GM12878 (cell line): ENCODE data around the gene PCLO. TPM values are rescaled to one million over a fixed set of nuclear protein-coding genes. Genes with fewer than 3 reads are reported as not detected.

Experiments
- ATAC-seq: fragments of 200-7000 bp; cut with Tn5 transposase; 3 replicates; pipeline ENCODE4 v1.9.1; 2020; ENCODE audit warnings: mild to moderate bottlenecking, moderate library complexity
- BruUV-seq: library from RNA; stranded (reverse); fragments of 400-500 nt; replicated peaks from 2 replicates; lab custom pipeline; 2021; lab: Mats Ljungman, UMichigan
- CTCF ChIA-PET: fragments of 300-600 bp; sonication (Branson Sonifier 250); formaldehyde crosslinking; extraction: SDS; loops from one replicate; lab custom pipeline; 2021; ENCODE audit warnings: inconsistent platforms; lab: Yijun Ruan, JAX
- POLR2A ChIA-PET: fragments of 350-600 bp; formaldehyde crosslinking; extraction: SDS; loops from one replicate; lab custom pipeline; 2021; ENCODE audit warnings: inconsistent platforms; lab: Charles Lee
- RAD21 ChIA-PET: fragments of 300-600 bp; sonication (Branson Sonifier 250); formaldehyde crosslinking; loops from one replicate; lab custom pipeline; 2023; ENCODE audit warnings: antibody characterized with exemption; ENCODE audit not compliant: unreplicated experiment; lab: Charles Lee
- SMC1A ChIA-PET: fragments of 300-600 bp; sonication (Branson Sonifier 250); formaldehyde crosslinking; loops from one replicate; lab custom pipeline; 2023; ENCODE audit not compliant: unreplicated experiment, uncharacterized antibody; lab: Charles Lee
- DNase-seq: peaks from one replicate; pipeline ENCODE4 v3.0.0-alpha.2; 2011; ENCODE audit warnings: low read depth, low spot score
- FAIRE-seq: peaks from 3 replicates; lab custom pipeline; 2011; peaks lifted over from hg19 to GRCh38; lab: Jason Lieb, UNC
- H2AFZ ChIP-seq: 2 replicates; pipeline ENCODE4 v1.6.0; 2011; ENCODE audit warnings: low read depth, low read length, control low read depth; ENCODE audit not compliant: control insufficient read depth
- H3K27ac ChIP-seq: 2 replicates; pipeline ENCODE4 v1.5.1; 2011; ENCODE audit warnings: control low read depth; ENCODE audit not compliant: control insufficient read depth, insufficient read depth
- H3K27me3 ChIP-seq, 2 experiments: replicated peaks in 1 of 2; 2 replicates each; pipeline versions ENCODE4 v1.6.0 to v1.6.1; 2011; ENCODE audit warnings: low read length in 1 of 2; ENCODE audit not compliant: control insufficient read depth in 2 of 2, insufficient read depth in 2 of 2
- H3K36me3 ChIP-seq, 2 experiments: 2 replicates each; pipeline ENCODE4 v1.5.1; 2011; ENCODE audit warnings: low read length in 1 of 2; ENCODE audit not compliant: control insufficient read depth in 2 of 2, insufficient read depth in 2 of 2
- H3K4me1 ChIP-seq: 2 replicates; pipeline ENCODE4 v1.6.1; 2011; ENCODE audit warnings: mild to moderate bottlenecking, low read length, moderate library complexity, mixed read lengths; ENCODE audit not compliant: control insufficient read depth, insufficient read depth
- H3K4me2 ChIP-seq: 2 replicates; pipeline ENCODE4 v1.6.0; 2011; ENCODE audit warnings: control low read depth; ENCODE audit not compliant: control insufficient read depth, insufficient read depth
- H3K4me3 ChIP-seq: fragments of 200-600 bp; sonication (generic); 2 replicates; pipeline ENCODE4 v1.5.1; 2016
- H3K79me2 ChIP-seq: 2 replicates; pipeline ENCODE4 v1.6.0; 2011; ENCODE audit warnings: low read length; ENCODE audit not compliant: control insufficient read depth, insufficient read depth
- H3K9ac ChIP-seq: 2 replicates; pipeline ENCODE4 v1.8.0; 2011; ENCODE audit warnings: low read length, control low read depth, mixed read lengths; ENCODE audit not compliant: control insufficient read depth, insufficient read depth
- H3K9me3 ChIP-seq: replicated peaks from 3 replicates; pipeline ENCODE4 v1.5.1; 2011; ENCODE audit warnings: mild to moderate bottlenecking, low read length; ENCODE audit not compliant: control insufficient read depth, insufficient read depth
- H4K20me1 ChIP-seq: 2 replicates; pipeline ENCODE4 v1.6.0; 2011; ENCODE audit not compliant: control insufficient read depth, insufficient read depth
- ATF2 ChIP-seq: IDR thresholded peaks from 2 replicates; pipeline ENCODE4 v1.6.1; 2012; ENCODE audit warnings: low read length, inconsistent platforms
- CBX3 ChIP-seq: fragments of 200-600 bp; sonication (generic); IDR thresholded peaks from 2 replicates; pipeline ENCODE4 v1.6.1; 2016; ENCODE audit warnings: low read depth, borderline replicate concordance
- CHD1 ChIP-seq: IDR thresholded peaks from 2 replicates; pipeline ENCODE4 v1.6.1; 2012; ENCODE audit warnings: low read depth, low read length, improper control_type of control experiment
- EP300 ChIP-seq, 2 experiments: fragments of 150-350 bp in 1 of 2; IDR thresholded peaks; 2 replicates each; pipeline ENCODE4 v1.6.1; 2011 to 2012; ENCODE audit warnings: low read depth in 2 of 2, low read length in 2 of 2, borderline replicate concordance in 1 of 2, improper control_type of control experiment in 1 of 2, inconsistent platforms in 1 of 2; ENCODE audit not compliant: control insufficient read depth in 1 of 2
- FOXK2 ChIP-seq: fragments of 450-650 bp; IDR thresholded peaks from 2 replicates; pipeline ENCODE4 v1.6.1; 2017; ENCODE audit warnings: mild to moderate bottlenecking, moderate library complexity
- KAT2A ChIP-seq: conservative IDR thresholded peaks from 2 replicates; pipeline ENCODE4 v1.6.1; 2011; ENCODE audit warnings: low read depth, low read length; ENCODE audit not compliant: control insufficient read depth
- MEF2A ChIP-seq: IDR thresholded peaks from 2 replicates; pipeline ENCODE4 v1.6.1; 2011; ENCODE audit warnings: low read depth, mild to moderate bottlenecking, low read length, moderate library complexity; ENCODE audit not compliant: insufficient read depth
- NR2C1 ChIP-seq: fragments of 450-650 bp; IDR thresholded peaks from 2 replicates; pipeline ENCODE4 v1.6.1; 2017; ENCODE audit warnings: antibody characterized with exemption, mild to moderate bottlenecking, moderate library complexity
- PAX5 ChIP-seq: IDR thresholded peaks from 2 replicates; pipeline ENCODE4 v1.6.1; 2011; ENCODE audit warnings: low read depth, low read length, borderline replicate concordance
- TAF1 ChIP-seq: IDR thresholded peaks from 2 replicates; pipeline ENCODE4 v1.6.1; 2011; ENCODE audit warnings: mild to moderate bottlenecking, low read depth, low read length, borderline replicate concordance
- TBL1XR1 ChIP-seq: IDR thresholded peaks from 2 replicates; pipeline ENCODE4 v1.6.1; 2012; ENCODE audit warnings: low read depth, low read length, improper control_type of control experiment
- ZBTB4 ChIP-seq: fragments of 450-650 bp; formaldehyde crosslinking; IDR thresholded peaks from 2 replicates; pipeline ENCODE4 v1.4.0; 2022; ENCODE audit warnings: mild to moderate bottlenecking, moderate library complexity
- ZNF217 ChIP-seq: fragments of 450-650 bp; IDR thresholded peaks from 2 replicates; pipeline ENCODE4 v1.6.1; 2017; ENCODE audit warnings: antibody characterized with exemption, mild to moderate bottlenecking
- ZNF24 ChIP-seq: fragments of 450-650 bp; IDR thresholded peaks from 2 replicates; pipeline ENCODE4 v1.6.1; 2017; ENCODE audit warnings: antibody characterized with exemption, mild to moderate bottlenecking
- ZNF592 ChIP-seq: fragments of 450-650 bp; IDR thresholded peaks from 2 replicates; pipeline ENCODE4 v1.6.1; 2017; ENCODE audit warnings: mild to moderate bottlenecking, moderate library complexity
- ZSCAN29 ChIP-seq: fragments of 450-650 bp; IDR thresholded peaks from 2 replicates; pipeline ENCODE4 v1.6.1; 2017; ENCODE audit warnings: mild to moderate bottlenecking, moderate library complexity
- WGBS: methylation state at CpG from one replicate; pipeline ENCODE4 v1.1.6; 2016; ENCODE audit warnings: low lambda C conversion rate; ENCODE audit not compliant: insufficient replicate concordance, insufficient coverage; ENCODE audit errors: missing lambda C conversion rate; 5-methylcytosine and 5-hydroxymethylcytosine counted together
- in situ Hi-C: fragments of 300-500 bp; cut with MboI; formaldehyde crosslinking; loops from 9 replicates; pipeline ENCODE4 v1.14.3; 2018; ENCODE audit warnings: mixed read lengths
- intact Hi-C: fragments of 100-400 bp; cut with micrococcal nuclease; formaldehyde crosslinking; loops from one replicate; pipeline ENCODE4 v1.14.2; 2022; ENCODE audit not compliant: unreplicated experiment
- polyA plus RNA-seq, 11 experiments: library from polyadenylated mRNA; depleted of rRNA in 4 of 11; unstranded in 6 of 11; stranded (reverse) in 5 of 11; fragments of >200 nt; fragmentation: Nextera tagmentation in 4 of 11; fragmentation: Illumina TruSeq in 1 of 11; extraction: Ambion mirVana in 4 of 11; extraction: Trizol in 1 of 11; gene quantifications; 1 replicate in 1 of 11; 2 replicates in 10 of 11; pipeline versions ENCODE4 v1.2.1 to v1.2.3, GENCODE V29; 2011 to 2016; ENCODE audit warnings: inconsistent platforms in 2 of 11, missing spikeins in 2 of 11, low read depth in 1 of 11
- total RNA-seq, 4 experiments: library from RNA; depleted of rRNA in 3 of 4; stranded (reverse); fragments of >200 nt in 3 of 4; fragmentation: Illumina TruSeq in 1 of 4; extraction: Trizol in 1 of 4; gene quantifications; 2 replicates each; pipeline versions ENCODE4 v1.2.1 to v1.2.3, GENCODE V29; 2013 to 2021

The PCLO gene
- total and polyA plus RNA-seq, 10 of the 15 experiments (the other 5 are each of a cell fraction or from before 2014, with no cell fraction given) = 0.01 to 0.08 (median 0.03) TPM; not detected in 6

- no peak for TF ChIP-seq TAF1
- no peak for TF ChIP-seq TBL1XR1
These were observed 108.7 kb downstream of the PCLO start (continued) for GRCh38 chr7:83053965-83054364.

- FAIRE-seq (no peak), ATAC-seq (peak; percentile 42; the same call in 1 of the 3 replicates), DNase-seq (no peak)
- Histone ChIP-seq H3K36me3 (no peaks in the 10 kb centered on the region), H4K20me1 (no peaks in the 10 kb centered on the region), H3K4me3 (no peak overlapping the region), H3K79me2 (no peaks in the 10 kb centered on the region), H3K9me3 (no peaks in the 10 kb centered on the region), H3K27ac (no peak overlapping the region), H2AFZ (no peak overlapping the region), H3K4me2 (no peak overlapping the region), H3K27me3 (no peaks in the 10 kb centered on the region), H3K4me1 (no peaks in the 10 kb centered on the region), H3K9ac (no peak overlapping the region)
- no TSS peak for BruUV-seq
- ChIA-PET RAD21 (no interaction called here), POLR2A (no interaction called here), CTCF (interaction anchor here (1.0 kb wide), 1 partner anchor 23 kb away, joined by 3 read pairs; no protein-coding TSS in a partner anchor), SMC1A (no interaction called here)
- in situ Hi-C loops (no loop called here), intact Hi-C loops (no loop called here)
- WGBS = 44% methylated on average over 3 of the region's 3 CpGs
- no peak for TF ChIP-seq CHD1
- no peak for TF ChIP-seq FOXK2
- no peak for TF ChIP-seq MEF2A
- TF ChIP-seq ZBTB4 (CRISPR knock-in tag) = no peak
- no peak for TF ChIP-seq EP300 (IDR thresholded peaks at IDR 0.05; ENCODE audit: borderline replicate concordance in 1 of 2, control insufficient read depth in 1 of 2, low read depth in 2 of 2, low read length in 2 of 2)
- no peak for TF ChIP-seq ZSCAN29
- no peak for TF ChIP-seq KAT2A
- no peak for TF ChIP-seq NR2C1
- TF ChIP-seq ATF2 = no peak
- TF ChIP-seq ZNF592 = no peak
- TF ChIP-seq PAX5 = no peak
- TF ChIP-seq ZNF24 = no peak
- no peak for TF ChIP-seq ZNF217
- no peak for TF ChIP-seq CBX3
These were observed 122.2 kb downstream of the PCLO start for GRCh38 chr7:83040484-83040883.
